Epithelial cell of esophagus (primary cell): ENCODE data around the gene NUCB2.
A peak's percentile ranks its signal among the peaks of the same experiment; 100 is the strongest.
"Not testable (repeated sequence)": the region's sequence is repeated elsewhere in the genome, so short reads cannot be mapped to it uniquely, and the experiment has no call there.

Experiments used
- DNase-seq: peaks from one replicate; pipeline ENCODE4 v3.0.0; 2010; ENCODE audit warnings: low read depth
- H3K4me3 ChIP-seq: 2 replicates; pipeline ENCODE4 v1.5.1; 2011; ENCODE audit warnings: mild to moderate bottlenecking, low read length, control low read depth
- TF ChIP-seq, protein P1 (sequence below): IDR thresholded peaks from 2 replicates; pipeline ENCODE4 v1.5.1; 2011; ENCODE audit warnings: low read depth, mild to moderate bottlenecking, low read length, control low read depth, inconsistent platforms; ENCODE audit not compliant: insufficient read depth; ENCODE audit errors: missing control alignments

Gene NUCB2

DNA sequence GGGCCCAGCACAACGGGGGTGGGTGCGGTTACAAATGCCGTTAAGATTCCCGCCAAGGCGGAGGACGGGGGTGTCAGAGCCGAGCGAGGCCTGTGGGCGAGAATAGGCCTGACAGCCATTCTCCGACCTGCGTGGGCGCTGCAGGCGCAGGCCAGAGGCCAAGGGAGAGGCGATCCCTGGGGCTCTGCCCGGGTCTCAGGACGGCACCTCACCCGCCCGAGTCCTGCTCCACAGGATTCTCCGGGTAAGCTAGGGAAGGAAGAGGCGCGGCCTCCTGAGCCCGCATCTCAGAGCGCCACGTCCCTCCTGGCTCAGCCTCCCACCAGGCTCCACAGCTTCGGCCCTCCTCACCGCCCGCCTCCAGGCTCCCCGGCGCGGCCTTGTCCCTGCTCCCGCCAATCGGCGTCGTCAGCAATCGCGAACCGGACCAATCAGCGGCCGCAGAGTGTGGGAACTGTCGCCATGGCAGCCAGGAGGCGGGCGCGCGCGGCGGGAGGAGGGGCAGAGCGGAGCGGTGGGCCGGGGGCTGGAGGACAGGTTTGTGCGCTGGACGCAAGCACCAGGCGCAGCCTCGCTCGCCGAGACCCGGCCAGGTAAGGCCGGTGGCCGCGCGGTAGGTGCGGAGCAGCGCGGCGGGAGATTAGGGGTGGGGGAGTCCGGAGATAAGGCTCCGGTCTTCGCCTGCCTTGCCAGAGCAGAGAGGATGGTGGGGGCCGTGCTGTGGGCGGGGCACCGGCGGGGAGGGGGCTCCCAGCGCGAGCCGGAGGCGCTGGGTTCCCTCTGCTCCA is at the start of gene NUCB2:
Gene NUCB2 (plus strand): TSS at position 504 of the 788 bp plus-strand sequence. CDS start 18,585 bp downstream, outside the sequence.
- TF ChIP-seq, protein P1, sequence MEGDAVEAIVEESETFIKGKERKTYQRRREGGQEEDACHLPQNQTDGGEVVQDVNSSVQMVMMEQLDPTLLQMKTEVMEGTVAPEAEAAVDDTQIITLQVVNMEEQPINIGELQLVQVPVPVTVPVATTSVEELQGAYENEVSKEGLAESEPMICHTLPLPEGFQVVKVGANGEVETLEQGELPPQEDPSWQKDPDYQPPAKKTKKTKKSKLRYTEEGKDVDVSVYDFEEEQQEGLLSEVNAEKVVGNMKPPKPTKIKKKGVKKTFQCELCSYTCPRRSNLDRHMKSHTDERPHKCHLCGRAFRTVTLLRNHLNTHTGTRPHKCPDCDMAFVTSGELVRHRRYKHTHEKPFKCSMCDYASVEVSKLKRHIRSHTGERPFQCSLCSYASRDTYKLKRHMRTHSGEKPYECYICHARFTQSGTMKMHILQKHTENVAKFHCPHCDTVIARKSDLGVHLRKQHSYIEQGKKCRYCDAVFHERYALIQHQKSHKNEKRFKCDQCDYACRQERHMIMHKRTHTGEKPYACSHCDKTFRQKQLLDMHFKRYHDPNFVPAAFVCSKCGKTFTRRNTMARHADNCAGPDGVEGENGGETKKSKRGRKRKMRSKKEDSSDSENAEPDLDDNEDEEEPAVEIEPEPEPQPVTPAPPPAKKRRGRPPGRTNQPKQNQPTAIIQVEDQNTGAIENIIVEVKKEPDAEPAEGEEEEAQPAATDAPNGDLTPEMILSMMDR = no peak
- peak; percentile 98 for DNase-seq
- peak within 1 kb of the TSS; percentile 73 for H3K4me3 ChIP-seq

DNA sequence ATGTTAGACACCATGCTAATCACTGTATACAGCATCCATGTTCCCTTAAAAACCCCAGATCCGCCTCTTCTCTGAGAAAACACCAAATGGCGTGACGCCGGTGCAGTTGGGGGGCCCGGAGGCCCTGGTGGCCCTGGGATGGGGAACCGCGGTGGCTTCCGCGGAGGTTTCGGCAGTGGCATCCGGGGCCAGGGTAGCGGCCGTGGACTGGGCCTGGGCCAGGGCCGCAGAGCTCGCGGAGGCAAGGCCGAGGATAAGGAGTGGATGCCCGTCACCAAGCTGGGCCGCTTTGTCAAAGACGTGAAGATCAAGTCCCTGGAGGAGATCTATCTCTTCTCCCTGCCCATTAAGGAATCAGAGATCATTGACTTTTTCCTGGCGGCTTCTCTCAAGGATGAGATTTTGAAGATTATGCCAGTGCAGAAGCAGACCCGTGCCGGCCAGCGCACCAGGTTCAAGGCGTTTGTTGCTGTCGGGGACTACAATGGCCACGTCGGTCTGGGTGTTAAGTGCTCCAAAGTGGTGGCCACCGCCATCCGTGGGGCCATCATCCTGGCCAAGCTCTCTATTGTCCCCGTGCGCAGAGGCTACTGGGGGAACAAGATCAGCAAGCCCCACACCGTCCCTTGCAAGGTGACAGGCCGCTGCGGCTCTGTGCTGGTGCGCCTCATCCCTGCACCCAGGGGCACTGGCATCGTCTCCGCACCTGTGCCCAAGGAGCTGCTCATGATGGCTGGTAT is 48.2 kb upstream of the NUCB2 start:
- DNase-seq, H3K4me3 ChIP-seq: not testable (repeated sequence)

DNA sequence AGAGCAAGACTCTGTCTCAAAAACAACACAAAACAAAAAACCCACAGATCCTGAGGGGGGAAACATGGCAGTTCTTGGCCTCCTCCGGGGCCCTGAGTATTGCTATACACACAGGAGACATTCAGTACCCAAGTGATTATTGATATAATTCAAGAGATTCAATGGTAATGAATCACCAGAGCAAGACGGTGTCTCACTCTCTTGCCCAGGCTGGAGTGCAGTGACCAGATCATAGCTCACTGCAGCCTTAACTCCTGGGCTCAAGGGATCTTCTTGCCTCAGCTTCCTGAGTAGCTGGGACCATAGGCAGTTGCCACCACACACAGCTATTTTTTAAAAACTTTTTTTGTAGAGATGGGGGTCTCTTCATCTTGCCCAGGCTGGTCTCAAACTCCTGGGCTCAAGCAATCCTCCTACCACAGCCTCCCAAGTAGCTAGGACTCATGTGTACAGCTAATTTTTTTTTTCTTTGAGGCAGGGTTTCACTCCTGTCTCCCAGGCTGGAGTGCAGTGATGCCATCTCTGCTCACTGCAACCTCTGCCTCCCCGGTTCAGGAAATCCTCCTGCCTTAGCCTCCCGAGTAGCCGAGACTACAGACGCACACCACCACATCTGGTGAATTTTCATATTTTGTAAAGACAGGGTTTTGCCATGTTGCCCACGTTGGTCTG is 46.9 kb upstream of the NUCB2 start:
- H3K4me3 ChIP-seq = no peak overlapping the region
- TF ChIP-seq, protein P1 = no peak
- DNase-seq = no peak

DNA sequence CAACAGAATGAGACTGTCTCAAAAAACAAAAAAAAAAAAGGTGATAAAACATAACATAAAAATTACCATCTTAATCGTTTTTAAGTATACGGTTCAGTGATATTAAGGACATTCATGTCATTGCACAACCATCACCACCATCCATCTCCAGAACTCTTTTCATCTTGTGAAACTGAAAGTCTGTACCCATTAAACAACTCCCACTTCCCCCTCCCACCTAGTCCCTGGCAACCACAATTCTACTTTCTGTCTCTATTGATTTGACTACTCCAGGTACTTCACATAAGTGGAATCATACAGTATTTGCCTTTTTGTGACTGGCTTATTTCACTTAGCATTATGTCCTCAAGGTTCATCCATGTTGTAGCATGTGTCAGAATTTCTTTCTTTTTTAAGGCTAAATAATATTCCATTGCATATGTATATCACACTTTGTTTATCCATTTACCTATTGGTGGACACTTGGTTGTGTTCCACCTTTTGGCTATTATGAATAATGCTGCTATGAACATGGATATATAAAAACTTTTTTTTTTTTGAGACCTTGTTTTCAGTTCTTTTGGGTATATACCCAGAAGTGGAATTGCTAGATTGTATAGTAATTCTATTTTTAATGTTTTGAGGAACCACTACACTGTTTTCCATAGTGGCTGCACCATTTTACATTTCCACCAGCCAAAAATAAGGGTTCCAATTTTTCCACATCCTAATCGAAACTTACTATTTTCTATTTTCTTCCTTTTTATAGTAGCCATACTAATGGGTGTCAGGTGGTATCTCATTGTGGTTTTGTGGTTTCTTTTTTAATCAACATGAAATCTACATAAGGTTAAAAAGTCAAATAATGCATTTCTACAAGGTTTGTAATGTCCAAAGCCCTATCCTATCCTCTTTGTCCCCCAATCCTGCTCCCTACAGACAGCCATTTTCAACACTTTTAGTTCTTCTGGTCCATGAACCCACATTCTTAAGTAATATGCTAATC is 45.4 kb upstream of the NUCB2 start:
- no peak overlapping the region for H3K4me3 ChIP-seq
- TF ChIP-seq, protein P1 = no peak
- no peak for DNase-seq

DNA sequence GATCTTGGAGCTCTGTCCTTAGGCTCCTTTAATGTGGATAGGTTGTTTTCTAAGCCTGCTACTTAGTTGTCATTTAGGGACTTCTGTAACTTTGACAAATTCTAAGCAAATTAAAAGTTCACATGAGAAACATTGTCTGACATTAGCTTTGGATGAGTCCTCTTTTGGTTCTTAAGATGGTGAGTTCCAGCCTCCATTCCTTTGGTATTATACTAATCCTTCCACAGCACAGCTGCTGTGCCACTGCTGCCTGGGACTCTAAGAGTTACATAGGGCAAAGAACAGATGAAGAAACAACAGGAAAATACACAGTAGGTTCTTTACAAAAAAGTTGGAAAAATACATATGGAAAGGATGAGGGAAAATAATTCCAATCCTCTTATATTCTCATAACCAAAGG is 43.4 kb upstream of the NUCB2 start:
- no peak for DNase-seq
- H3K4me3 ChIP-seq = no peak overlapping the region
- TF ChIP-seq, protein P1 = no peak

DNA sequence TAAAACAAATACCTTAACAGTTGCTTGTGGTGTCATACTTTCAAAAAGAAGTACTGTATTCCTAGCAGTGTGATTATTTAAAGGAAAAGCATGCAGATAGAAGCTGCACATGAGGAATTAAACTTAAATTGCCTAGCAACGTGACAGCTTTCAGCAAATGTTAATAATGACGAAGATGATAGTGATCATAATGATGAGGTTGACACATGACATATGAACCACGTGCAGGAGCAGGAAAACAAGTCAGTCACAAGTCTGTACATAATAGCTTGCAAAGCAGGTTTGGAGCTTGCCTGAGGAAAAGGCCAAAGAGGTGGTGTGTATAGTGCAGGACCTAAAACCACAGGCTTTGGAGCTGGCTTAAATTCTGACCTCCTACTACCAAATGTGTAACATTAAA is 38.2 kb upstream of the NUCB2 start:
- TF ChIP-seq, protein P1 = no peak
- no peak overlapping the region for H3K4me3 ChIP-seq
- DNase-seq = peak; percentile 85

DNA sequence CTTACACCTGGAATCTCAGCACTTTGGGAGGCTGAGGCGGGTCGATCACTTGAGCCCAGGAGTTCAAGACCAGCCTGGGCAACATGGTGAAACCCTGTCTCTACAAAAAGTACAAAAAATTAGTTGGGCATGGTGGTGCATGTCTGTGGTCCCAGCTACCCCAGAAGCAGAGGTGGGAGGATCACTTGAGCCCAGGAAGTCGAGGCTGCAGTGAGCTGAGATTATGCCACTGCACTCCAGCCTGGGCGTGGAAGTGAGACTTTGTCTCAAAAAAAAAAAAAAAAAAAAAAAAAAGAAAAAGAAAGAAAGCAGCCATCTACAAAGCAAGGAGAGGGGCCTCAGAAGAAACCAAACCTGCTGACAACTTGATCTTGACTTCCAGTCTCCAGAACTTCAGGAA is 36.6 kb upstream of the NUCB2 start:
- H3K4me3 ChIP-seq, DNase-seq: not testable (repeated sequence)
